Stimulated activated CD8-positive, alpha-beta memory T cell treated with anti-CD3 and anti-CD28 coated beads, Interleukin-2, amount 100 ng/mL, for 48 hours (primary cell): Measurements from ENCODE around the gene SLX9.

Source experiments
- DNase-seq, 2 donors: peaks; one replicate each; pipeline ENCODE4 v3.0.0-alpha.2; 2020; ENCODE audit warnings: low read depth in 2 of 2

SLX9 gene

DNA sequence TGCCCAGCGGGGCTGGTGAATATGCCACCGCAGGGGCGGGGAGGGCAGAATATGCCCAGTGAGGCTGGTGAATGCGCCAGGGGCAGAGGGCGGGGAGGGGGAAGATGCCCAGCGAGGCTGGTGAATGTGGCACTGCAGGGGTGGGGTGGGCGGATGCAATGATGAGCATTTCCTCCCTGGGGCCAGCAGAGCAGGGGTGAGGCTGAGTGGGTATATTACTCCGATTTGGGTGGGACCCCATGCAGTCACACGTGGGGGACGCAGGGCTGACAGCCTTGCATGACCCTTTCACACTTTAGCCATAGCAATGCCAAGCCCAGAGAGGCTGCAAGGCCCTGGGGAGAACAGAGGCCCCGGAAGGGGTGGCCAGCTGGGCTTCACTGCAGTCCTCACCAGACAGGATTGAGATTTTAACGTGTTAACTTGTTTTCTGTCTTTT is 9.3 kb upstream of the SLX9 start:
- DNase-seq: no peak

DNA sequence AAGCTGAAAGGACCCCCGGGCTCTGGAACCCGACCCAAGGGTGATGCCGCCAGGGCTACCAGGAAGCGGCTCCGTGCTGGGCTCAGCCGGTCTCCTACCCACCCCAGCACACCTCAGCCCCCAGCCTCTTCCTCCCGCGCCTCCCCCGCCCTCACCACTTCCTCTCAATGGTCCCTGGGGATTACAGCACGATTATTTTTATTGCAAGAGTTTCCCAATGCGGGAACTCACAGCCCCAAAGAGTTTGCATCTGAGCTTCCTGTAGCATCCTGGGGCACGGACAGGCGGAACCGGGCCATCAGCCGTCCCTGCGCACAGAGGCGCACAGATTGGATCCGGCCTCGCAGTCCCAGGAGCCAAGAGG is 8.7 kb upstream of the SLX9 start:
- DNase-seq: no peak

DNA sequence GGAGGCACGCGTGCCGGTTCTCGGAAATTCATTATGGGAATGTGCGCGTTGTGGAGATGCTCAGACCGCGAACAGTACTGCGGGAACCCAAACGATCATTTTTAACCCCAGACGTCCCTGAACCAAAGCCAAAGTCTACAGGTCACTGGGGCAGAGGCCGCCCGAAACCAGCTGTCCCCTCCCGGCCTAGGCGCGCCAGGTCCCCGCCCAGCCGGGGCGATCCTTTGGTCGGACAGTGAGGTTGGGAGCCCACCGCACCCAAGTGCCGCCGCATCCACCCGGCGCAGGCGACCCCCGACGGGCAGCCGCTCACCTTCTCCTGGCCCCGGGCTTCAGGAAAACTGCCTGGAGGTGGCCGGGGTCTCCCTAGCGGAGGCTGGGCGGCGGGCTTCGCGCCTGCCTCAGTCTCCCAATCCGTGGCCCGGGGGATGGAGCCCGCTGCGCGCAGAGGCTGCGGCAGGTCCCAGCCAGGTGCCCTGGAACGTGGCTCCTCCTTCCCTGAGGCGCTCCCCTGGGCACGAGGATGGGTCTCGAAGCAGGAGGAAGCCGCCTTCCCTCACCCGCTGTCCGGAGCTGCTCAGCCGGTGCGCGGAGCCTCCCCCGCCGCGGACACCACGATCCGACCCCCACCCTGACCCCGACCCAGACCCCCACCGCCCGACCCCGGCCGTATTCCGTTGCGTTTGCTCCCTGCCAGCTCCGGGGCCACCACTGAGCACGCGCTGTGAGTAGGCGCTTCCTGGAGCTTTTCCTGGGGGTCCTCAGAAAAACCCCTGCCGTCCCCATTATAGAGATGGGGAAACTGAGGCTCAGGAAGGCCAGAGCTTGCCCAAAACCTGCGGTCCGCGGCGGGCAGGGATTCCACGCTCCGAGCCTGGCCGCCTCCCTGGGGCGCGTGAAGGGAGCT is 8.1 kb upstream of the SLX9 start:
- no peak for DNase-seq

DNA sequence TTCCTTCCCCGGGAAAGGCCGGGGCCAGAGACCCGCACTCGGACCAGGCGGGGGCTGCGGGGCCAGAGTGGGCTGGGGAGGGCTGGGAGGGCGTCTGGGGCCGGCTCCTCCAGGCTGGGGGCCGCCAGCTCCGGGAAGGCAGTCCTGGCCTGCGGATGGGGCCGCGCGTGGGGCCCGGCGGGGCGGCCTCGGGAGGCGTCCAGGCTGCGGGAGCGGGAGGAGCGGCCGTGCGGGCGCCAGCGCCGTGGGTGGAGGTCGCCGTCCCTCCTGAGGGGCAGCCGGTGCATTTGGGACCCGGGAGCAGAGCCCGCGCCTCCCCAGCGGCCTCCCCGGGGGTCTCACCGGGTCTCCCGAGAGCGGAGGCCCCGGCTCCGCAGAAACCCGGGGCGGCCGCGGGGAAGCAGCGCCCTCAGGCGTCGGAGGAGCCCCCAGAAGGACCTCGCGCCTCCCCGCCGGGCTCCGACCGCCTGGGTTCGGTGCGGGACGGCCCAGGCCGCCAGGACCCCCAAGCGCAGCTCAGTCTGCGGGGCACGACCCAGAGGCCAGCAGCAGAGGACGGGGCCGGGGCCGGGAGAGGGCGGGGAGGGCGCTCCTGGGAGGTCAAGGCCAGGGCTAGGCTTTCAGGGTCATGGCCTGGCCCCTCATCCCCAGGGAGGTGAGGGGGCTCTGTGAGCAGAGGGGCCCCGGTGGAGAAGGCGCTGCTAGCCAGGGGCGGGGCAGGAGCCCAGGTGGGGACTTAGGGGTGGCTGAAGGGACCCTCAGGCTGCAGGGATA is 7.2 kb upstream of the SLX9 start:
- no peak for DNase-seq

DNA sequence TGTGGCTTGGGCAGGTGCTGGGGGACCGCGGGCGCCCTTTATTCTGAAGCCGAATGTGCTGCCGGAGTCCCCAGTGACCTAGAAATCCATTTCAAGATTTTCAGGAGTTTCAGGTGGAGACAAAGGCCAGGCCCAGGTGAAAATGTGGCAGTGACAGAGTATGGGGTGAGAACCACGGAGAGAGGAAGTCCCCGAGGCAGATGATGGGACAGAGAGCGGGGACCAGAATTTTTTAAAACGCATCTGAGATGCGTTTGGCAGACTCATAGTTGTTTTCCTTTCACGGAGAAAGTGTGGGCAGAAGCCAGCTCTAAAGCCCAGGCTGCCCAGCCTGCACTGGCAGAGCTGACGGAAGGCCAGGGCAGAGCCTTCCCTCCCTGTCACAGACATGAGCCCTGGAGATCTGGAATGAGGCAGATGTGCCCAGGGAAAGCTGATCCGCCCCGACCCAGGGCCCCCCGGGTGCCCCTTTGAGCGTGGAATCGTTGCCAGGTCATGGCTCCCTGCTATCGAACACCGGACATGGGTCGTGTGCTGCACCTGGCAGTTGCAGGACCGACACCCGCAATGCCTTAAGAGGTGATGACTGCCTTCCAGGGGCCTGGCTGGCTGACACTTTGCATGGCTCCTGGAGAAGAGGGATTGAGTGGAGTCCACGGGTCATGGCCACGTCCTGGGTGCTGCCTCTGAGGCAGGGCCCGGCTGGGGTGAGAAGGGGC is 6.5 kb upstream of the SLX9 start:
- DNase-seq: no peak

DNA sequence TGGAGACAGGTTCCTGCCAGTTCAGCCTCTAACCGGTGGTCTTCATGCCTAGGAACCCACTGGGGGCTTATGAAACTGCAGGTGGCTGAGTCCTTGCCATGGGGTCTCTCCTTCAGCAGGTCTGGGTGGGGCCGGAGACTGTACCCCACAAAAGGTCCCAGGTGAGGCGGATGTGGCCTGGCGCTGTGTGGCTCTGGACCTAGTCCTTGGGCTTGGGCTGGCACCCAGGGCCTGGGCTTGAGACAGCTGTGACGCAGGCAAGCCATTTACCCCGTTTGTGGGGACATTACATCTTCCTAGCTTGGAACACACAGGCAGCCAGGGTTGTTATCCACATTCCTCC is 5.9 kb upstream of the SLX9 start:
- DNase-seq: no peak

DNA sequence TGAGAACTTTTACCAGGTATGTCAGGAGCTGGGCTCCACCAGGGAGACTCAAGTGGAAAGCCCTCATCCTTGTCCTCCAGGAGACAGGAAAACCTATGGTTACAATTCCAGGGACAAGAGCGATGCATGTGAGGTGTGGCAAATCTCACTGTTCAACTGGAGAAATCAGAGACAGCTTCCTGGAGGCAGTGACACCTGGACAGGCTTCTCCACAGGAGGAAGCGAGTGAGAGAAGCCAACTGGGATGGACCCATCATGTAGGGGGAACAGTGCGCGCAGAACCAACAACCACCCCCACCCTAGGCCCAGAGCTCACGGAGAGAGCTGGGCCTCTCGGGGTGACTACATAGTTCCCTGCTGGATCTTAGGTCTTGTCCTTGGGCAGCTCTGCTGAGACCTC is 5.6 kb upstream of the SLX9 start:
- DNase-seq: no peak

DNA sequence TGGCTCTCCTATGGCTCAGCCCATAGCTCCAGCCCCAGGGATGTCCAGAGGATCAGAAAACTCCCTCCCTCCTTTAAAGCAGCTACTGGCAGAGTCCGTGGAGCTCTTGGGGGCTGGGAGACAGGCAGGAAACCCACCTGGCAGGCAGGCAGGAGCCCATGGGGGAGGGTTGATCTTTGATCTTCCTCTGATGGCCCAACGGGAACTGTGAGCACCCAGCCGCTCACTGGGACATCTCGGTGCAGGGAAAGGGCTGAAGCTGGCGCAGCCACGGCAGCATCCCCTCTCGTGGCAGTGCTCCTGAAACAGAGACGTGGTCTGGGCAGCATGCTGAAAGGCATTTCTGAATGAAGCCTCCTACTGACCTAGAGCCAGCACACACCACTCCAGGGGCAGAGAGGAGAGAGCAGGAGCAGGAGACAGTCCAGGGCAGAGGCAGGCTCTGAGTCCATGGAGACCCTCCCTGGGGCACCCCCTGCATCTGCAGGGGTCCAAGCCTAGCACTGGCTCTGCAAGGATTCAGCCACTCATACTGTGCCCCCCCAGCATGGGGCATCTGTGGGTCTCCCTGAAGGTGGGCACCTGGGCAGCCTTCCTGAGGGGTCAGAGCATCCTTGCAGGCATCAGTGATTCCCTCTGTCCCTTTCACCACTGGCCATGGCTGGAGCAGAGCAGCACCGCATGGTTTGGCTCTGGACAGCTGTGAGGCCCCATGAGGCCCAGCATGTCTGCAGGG is 4.9 kb upstream of the SLX9 start:
- no peak for DNase-seq

DNA sequence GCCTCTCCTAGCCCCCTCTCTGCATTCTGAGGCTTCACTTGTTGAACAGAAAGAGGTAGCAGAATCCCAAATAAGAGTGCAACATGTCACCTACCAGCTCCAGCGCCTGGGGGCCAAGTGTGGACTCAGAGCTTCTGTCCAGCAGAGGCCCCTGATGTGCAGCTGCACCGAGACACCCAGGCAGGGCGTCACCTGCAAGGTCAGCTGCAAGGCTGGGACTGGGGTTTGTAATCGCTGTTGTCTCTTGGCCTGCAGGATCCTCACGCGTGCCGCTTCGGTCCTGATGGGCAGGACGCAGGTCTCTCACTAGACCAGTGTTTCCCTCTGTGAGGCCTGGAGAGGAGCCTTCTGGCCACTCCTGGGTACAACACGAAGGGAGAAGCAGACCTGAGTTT is 4.3 kb upstream of the SLX9 start:
- no peak for DNase-seq

DNA sequence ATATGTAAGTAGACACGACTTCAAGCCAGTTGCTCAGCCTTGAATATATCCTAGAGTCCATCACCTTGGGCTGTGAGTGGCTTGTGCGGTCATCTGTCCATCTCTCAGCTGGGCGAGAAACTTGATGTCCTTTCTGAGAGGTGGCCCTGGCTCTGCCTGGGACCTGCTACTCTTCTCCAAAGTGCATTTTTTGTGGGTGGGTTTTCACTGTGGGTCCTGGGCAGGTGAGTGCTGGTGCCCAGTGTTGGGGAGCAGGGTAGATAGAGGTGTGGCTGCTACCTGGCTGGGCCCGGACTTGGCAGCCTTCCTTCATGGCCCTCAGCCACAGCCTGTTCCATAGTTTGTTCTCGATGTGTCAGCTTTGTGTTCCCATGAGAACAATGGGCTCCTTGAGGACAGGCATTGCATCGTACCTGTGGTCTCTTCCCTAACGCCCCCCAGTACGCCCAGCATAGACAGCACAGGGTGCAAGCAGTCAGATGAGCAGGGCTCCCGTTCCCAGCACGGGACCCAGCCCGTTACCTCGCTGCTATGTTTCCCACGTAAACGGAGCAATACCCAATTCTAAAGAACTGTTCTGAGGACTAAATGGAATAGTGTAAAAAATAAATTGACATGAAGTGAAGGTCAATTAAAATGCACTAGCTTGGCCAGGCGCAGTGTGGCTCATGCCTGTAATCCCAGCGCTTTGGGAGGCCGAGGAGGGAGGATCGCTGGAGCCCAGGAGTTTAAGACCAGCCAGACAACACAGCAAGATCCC is 877 bp upstream of the SLX9 start:
- no peak for DNase-seq

DNA sequence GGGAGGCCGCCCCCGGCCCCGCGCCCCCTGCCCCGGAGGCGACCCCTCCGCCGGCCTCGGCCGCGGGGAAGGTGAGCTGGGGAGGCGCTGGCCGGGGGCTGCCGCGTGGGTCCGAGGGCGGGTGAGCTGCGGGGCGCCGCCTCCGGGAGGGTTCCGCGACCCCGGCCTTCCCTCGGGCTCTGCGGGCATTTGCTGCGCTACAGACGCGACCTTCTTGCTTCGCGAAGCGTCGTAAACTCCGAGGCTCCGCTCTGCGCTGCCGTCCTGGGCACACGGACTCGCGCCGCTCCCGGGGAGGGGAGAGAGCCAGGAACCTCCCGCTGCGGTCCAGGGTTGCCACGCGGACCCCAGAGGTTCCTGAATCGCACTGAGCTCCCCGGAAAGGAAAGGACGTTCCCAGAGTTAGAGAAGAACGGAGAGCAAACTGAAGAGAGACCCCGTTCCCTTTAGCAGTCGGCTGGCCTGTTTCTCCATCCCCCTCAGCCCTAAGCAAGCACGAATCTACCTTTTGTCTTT is 345 bp downstream of the SLX9 start:
- DNase-seq: no peak

DNA sequence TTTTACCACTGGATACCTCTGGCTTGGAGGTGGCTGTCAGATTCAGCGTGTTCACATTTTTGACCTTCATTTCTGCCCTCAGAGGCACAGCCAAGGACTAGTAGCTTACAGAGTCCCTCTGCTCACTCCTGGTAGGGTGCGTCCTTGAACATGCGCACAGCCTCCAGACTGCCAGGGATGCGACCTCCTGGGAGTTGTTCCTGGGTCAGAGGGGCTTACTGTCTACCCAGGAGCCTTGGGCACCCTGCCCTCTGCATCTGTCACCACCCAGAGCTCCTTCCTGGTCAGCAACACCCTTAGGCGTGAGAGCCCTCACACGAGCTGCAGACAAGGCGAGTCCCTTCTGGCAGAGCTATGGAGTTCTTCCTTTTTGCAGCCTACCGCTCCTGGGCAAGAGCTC is 1.7 kb downstream of the SLX9 start:
- no peak for DNase-seq

DNA sequence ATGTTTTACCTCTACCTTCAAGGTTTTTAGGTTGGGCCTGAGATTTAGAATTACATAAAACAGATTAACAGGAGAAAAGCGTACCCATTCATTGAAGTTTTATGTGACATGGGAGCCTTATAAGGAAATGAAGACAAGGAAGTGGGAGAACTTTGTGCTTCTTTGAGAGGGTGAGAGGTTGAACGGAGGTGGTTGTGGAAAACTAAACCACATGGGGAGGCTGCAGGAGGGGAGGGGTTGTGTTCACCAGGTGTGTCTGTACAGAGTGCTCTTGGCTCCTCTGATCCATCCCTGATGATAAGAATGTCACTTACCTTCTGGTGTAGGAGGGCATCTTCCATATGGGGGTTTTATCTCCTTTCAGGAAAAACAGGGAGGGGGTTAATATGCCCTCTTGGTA is 2.7 kb downstream of the SLX9 start:
- DNase-seq: no peak

DNA sequence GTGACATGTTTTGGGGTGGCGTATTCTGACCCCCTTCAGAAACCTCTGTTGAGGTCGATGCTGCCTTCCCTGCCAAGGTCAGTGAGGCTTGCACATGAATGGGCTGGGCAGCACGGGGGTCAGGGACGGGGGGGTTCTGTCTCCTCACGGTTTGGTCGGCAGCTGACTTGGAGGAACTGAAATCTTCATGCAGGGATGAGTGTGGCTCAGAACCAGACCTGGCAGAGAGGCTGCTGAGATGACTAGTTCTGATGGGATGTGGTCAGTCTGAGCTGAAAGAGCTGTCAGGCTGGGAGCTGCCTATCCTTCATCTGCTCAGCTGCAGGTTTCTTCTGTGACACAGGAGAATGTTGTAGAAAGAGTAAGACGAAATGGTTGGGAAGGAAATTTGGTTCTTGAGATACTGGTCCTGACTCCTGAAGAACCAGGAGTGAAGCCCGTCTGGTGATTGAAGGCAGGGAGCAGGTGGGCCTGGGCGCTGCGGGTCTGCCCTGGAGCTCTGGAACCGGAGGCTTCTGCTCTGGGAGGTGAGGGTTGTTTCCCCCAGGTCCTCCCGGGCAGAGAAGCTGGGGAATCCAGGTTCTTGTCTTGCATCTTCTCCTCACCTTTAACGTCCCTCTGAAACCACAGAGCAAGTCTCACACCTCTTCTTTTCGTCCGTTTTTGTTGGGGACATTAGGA is 3.3 kb downstream of the SLX9 start:
- no peak for DNase-seq

DNA sequence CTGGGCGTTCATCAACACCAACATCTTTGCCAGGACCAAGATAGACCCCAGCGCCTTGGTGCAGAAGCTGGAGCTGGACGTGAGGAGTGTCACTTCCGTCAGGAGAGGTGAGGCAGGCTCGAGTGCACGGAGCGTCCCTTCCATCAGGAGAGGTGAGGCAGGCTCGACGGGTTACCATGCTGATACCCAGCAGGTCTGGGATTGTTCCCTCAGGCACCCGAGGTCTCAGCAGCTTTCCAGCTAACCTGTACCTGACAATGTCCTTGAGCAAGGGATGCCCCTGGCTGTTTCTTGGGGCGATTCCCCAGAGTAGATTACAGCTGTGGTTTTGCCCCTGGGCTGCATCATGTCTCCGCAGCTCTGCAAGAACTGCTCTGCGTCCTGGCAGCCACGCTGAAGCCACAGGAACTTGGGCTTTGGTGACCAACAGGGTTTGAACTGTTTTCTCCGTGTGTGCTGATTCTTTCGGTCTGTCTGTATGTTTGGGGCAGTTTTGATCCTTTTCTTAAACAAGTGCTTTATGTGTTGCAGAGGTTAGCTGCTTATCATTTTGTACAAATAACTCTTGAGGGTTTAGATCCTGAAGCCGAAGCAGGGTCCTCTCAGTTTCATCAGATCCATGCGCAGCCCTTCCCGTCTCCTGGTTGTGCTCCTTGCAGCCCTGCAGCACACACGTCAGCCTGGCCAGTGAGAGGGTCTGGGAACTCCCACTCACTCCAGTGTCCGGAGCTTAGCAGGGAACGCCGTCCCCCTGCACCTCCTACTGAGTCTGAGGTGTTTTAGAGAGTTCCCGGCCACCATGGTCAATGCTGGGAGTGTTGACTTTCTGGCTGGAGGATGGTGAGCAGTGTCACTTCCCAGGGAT is 4.1 kb downstream of the SLX9 start:
- no peak for DNase-seq

DNA sequence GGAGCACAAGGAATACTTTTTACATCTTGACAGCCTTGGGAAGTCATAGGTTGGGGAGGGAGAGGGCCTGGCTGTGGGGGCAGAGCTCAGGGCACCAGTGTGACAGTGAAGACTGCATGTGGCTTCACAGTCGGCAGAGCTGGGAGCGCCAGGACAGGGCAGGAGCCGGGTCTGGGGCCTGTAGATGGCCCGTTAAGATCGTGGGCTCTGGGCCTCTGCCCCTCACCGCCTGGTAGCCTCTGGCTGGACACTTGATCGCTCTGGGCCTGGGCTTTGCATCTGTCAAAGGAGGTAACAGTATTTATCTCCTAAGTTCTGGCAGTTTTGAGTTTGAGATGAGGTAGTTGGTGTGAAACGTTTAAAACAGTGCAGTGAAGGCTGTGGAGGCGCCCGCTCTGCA is 4.8 kb downstream of the SLX9 start:
- DNase-seq: no peak

DNA sequence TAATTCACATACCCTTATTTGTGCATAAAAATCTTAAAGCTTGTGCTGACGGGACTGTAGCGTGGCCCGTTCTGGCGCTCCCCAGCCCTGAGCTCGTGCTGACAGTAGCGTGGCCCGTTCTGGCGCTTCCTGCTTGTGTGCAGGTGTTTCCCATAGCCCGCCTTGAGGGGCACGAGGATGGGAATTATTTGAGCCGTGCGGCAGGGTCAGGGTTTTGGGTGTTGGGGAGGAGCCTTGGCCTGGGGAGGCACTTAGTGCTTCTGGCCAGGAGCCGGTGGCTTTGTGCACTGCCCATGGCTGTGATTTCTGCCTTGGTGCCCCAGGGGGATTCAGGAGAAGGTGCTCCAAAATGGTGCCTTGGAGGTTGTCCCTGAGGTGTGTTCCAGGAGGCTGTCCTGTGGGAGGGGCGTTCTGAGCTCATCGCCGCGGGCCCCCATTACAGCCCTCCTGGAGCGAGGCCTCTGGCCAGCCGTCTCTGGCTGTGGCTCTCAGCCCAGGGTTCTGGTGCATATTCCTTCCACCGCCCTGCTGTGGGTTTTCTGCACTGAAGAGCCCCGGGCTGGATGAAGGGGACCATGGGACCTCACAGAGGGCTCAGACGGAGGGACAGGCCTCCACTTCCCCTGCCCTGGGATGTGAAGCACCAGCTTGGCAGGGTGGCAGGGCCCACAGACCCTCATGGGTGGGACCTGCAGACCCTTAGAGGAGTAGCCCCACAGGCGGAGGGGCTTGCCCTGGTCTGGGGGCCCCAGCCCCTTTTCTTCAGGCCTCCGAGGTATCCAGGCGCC is 6.6 kb downstream of the SLX9 start:
- DNase-seq: no peak

DNA sequence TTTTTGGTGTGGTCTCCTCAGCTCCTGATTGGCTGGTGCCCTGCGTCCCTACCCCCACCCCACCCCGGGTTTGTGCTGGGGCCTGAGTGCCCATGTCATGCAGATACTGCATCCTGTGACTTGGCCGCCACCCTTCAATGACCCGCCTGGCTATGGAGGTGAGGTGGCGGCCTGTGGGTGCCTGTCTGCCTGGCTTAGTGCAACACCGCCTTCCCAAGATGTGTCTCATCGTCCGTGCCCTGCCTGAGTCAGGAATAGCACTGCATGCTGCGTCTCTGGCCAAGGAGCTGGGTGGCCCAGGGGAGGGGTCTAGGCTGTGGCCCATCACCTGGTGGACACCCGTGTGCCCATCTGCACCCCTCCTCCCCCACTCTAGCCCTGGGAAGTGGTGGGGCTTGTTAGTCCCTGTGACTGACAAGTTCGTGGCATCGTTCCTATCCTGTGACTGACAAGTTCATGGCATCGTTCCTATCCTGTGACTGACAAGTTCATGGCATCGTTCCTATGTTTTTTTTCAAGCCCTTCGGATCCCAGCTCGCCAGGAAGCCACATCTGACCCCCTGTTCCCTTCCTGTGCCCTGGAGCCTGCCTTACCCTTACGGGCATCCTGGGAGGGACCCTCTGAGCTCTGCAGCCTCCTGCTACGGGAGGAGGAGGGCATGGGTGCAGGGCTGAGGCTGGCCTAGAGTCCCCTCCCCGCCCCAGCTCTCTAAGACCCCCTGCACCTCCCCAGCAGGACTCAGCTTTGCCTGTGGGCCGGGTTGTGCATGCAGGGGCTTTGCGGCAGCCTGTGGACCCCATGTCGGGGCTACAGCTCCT is 7.5 kb downstream of the SLX9 start:
- DNase-seq: no peak
